ENCODE data around the gene KRT84.

KRT84 gene

GRCh38 chr12:52358575-52359350, 26.7 kb downstream of the KRT84 start:
- H3K4me3 ChIP-seq (ENCODE audit: low read depth, low read length) = no peak overlapping the region
- no peak for DNase-seq (ENCODE audit: low read depth)
- no peak for TF ChIP-seq CTCF (IDR thresholded peaks at IDR 0.05; ENCODE audit: control insufficient read depth, extremely low read depth, insufficient read depth)

- no peak for DNase-seq (ENCODE audit: low read depth)
- no peak for TF ChIP-seq CTCF (IDR thresholded peaks at IDR 0.05; ENCODE audit: control insufficient read depth, extremely low read depth, insufficient read depth)
- H3K4me3 ChIP-seq (ENCODE audit: low read depth, low read length) = no peak overlapping the region
Measured at GRCh38 chr12:52356762-52357580, 28.5 kb downstream of the KRT84 start.

GRCh38 chr12:52356031-52356761, 29.3 kb downstream of the KRT84 start:
- no peak overlapping the region for H3K4me3 ChIP-seq (ENCODE audit: low read depth, low read length)
- no peak for DNase-seq (ENCODE audit: low read depth)
- TF ChIP-seq CTCF (IDR thresholded peaks at IDR 0.05; ENCODE audit: control insufficient read depth, extremely low read depth, insufficient read depth) = no peak

- H3K4me3 ChIP-seq (ENCODE audit: low read depth, low read length) = no peak overlapping the region
- no peak for TF ChIP-seq CTCF (IDR thresholded peaks at IDR 0.05; ENCODE audit: control insufficient read depth, extremely low read depth, insufficient read depth)
- DNase-seq (ENCODE audit: low read depth) = no peak
Measured at GRCh38 chr12:52355176-52355575, 30.3 kb downstream of the KRT84 start.

GRCh38 chr12:52354200-52354599, 31.3 kb downstream of the KRT84 start:
- no peak for DNase-seq (ENCODE audit: low read depth)
- H3K4me3 ChIP-seq (ENCODE audit: low read depth, low read length) = no peak overlapping the region
- no peak for TF ChIP-seq CTCF (IDR thresholded peaks at IDR 0.05; ENCODE audit: control insufficient read depth, extremely low read depth, insufficient read depth)

DNA sequence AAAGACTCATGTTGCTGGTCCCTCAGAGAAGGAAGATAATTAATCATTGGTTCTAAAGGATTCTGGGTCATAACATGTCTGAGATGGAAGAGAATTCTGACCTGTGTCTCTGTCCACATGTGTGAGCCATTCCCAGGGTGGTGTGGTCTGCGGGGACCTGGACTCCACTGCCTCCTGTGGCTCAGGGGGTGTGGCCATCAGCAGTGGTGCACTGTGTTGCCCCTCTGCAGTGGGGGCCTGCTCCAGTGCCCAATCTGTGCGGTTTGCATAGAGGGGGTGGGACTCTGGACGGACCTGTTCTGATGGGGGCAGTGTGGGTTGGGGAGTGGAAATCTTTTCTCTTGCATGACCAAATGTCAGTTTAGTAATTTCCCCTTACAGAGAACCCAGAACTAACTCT, 31.7 kb downstream of the KRT84 start:
- DNase-seq (ENCODE audit: low read depth) = no peak
- no peak for TF ChIP-seq CTCF (IDR thresholded peaks at IDR 0.05; ENCODE audit: control insufficient read depth, extremely low read depth, insufficient read depth)
- no peak overlapping the region for H3K4me3 ChIP-seq (ENCODE audit: low read depth, low read length)

Data from LNCaP clone FGC (cell line).